COLO668 (cell line): Measurements from ENCODE around the gene PYGO2.

ENCODE experiments used
- DNase-seq: peaks from one replicate; lab custom pipeline; 2025; ENCODE audit not compliant: unreplicated experiment; lab: John Stamatoyannopoulos, UW

PYGO2 gene

DNA sequence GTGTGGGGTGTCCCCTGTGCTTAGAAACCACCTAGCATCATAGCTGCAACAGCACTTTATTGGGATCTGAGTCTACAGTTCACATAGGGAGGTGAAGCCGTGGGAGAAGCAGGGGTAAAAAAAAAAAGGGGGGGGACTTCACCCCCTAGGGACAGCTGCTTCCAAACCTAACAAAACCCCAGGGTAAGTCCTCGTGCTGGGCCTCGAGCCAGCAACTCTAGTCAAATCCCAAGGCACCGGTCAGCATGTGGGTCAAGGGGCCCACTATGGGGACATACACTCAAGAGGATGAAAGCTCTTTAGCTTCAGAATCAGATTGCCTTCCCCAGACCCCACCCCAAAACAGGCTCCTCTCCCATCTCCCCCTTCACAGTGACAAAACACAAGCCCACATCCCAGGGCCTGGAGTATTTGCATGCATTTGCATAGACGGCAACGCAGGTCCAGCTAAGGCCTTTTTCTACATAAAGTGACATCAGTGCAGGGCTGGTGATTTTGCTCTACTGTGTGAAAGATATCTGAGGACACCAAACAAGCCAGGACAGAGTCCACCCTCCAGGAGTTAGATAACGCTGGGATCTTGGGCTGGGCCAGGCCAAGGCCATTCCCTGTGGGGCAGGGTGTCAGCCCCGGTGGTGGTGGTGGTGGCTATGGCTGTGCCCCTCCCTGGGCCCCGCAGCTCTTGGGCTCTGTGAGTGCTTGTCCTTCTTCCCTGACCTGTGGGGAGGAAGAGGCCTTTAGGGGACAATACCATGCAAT lies 17.0 kb downstream of the PYGO2 start:
- no peak for DNase-seq

- DNase-seq = peak; percentile 45
These were observed 17.8 kb downstream of the PYGO2 start for GRCh38 chr1:154943649-154944400.

DNA sequence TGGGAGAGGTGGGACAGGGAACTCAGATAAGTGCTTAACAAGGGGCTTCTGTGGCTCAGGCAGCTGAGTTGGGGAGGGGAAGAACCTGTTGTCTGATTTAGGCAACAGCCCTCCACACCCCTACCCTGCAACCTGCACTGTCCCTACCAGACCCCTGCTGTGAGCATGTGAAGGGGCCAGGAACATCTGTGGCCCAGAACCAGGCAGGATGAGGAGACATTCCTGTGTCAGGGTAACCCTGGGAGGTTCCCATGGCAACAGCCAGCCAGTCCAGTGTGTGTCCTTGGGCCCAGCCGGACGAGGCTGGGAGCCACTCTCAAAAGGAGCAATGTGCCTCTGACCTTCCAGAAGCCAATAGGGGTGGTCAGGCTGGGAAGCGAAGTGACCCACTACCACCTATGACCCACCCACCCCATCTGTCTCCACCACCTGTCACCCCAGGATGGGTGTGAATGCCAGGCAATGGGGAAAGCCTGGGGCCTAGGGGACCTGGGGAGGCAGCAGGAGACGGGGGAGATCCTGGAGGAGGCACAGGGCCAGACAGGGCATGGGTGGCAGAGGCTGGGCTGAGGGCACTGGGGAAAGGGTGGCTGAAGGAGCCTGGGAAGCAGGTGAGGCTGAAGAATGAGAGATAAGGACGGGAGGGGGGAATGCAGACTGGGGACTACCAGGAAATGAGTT lies 20.1 kb downstream of the PYGO2 start:
- DNase-seq = peak; percentile 32

- DNase-seq = no peak
These were observed 20.9 kb downstream of the PYGO2 start for GRCh38 chr1:154940651-154941194.

GRCh38 chr1:154940213-154940560 lies 21.4 kb downstream of the PYGO2 start:
- no peak for DNase-seq

GRCh38 chr1:154938604-154939399 lies 22.8 kb downstream of the PYGO2 start:
- no peak for DNase-seq

GRCh38 chr1:154937988-154938386 lies 23.6 kb downstream of the PYGO2 start:
- DNase-seq = no peak

DNA sequence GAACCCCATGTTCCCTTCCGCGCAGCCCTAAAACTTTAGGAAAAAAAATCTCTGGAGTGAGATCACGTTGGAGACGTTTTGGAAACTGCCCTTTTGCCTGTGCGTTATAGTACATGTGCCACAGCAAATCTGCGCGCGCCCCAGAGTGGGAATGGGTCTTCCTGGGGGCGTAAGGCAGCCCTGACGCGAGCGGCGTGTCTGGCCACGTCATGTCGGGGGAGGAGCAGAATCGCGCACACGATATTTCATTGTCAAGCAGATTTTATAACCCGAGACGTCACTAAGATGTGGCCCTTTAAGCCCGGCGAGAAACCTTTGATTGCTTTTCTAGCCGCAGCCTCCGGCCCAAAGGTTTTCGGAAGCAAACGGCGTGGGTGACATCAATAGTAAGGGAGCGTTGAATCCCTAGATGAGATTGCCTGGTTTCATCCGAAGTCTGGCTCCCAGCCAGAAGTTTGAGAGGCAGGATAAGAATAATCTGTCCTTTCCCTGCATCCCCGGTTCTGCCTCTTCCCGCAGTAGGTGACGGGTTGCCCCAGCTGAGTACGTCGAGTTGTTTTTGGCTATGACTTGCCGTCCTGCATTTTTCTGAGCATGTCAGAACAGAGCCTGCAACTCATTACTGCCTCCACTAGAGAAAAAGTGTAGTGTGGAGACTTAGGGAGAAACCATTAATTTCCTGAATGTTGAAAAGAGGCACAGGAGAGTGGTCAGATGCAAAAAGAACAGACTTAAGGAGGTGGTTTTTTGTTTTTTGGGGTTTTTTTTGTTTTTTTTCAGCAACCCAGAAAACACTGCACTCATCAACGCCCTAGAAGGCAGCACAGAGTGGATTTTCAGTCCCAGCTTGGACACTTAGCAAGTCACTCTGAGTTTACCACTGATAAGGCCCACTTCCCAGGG lies 24.2 kb downstream of the PYGO2 start:
- peak; percentile 95 for DNase-seq

- peak; percentile 97 for DNase-seq
These were observed 25.0 kb downstream of the PYGO2 start, which contains the start of gene PMVK for GRCh38 chr1:154936555-154937084. PMVK (minus strand) TSS chr1:154936719; CDS start chr1:154936685, 34 bp downstream.

GRCh38 chr1:154935749-154936554 lies 25.6 kb downstream of the PYGO2 start:
- DNase-seq = no peak

GRCh38 chr1:154934358-154934948 lies 27.1 kb downstream of the PYGO2 start:
- no peak for DNase-seq

GRCh38 chr1:154931940-154932487 lies 29.6 kb downstream of the PYGO2 start:
- peak; percentile 13 for DNase-seq

DNA sequence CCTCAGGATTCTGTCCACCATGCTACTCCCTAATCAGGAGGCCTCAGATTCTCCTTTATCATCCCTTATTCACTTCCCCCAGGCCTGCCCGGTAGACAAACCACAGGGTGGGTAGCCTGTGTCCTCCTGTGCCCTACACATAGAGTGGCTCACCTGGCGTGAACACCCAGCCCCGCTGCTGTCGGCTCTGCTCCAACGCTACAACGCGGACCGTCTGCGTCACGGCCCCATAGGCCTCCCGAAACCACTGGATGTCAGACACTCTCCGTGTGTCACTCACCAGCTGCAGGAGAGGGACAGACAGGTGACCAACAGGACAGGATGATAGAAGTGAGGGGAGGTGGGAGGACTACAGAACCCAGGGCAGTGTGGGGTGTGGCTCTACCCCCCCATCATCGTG lies 35.4 kb downstream of the PYGO2 start:
- DNase-seq = no peak

DNA sequence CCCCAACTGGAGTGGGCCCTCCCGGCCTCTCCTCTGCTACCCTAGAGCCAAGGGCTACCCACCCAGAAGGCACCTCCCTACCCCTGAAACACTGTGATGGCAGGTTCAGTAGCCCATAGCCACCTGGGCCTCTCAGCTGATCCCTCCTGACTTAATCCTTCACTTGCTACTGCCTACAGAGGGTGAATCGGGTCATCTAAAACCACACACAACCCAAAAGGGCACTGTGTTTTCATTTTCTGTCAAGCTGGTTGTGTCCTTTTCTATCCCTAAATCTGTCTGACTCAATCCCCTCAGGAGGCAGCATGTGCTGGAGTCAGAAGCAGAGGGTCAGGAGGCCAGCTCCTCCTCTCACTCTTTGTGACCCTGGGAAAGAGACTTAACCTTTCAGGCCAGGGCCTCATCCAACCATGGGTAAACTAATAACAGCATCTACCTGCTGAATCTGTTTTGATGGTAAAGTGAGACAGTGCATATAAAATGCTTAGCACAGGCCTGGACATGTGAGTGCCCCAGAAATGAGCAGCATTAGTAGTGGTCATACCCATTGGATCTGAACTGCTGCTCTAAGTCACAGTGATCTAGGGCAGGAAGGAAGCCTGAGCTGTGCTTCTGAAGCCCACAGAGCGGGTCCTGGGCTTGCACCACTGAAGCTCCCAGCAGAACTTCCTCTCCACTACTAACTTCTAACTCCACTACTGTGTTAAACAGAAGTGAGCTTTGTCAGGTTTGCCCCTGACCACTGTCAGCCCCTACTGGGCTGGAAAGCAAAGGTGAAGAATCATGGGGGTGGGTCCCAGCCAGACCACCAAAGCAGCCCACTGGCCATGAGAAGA lies 36.0 kb downstream of the PYGO2 start:
- no peak for DNase-seq

- DNase-seq = no peak
These were observed 37.9 kb downstream of the PYGO2 start for GRCh38 chr1:154923695-154924094.

DNA sequence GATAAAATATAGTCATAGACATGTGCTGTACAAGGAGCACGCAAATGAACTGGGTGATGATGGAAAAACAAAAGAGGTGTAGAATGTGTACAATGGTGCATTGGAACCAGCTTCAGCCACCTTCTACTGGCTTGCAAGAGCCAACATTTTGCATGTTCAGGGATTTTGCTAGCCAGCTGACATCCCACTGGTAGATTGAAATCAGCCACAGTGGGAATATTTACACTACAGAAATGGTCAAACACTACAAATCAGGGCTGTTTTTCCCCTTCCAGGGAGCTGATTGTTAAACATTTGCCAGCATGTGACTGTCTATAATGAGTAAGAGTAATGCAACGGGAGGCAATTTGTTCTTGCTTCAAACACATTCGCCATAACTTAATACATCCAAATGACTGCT lies 48.3 kb downstream of the PYGO2 start:
- DNase-seq = no peak

DNA sequence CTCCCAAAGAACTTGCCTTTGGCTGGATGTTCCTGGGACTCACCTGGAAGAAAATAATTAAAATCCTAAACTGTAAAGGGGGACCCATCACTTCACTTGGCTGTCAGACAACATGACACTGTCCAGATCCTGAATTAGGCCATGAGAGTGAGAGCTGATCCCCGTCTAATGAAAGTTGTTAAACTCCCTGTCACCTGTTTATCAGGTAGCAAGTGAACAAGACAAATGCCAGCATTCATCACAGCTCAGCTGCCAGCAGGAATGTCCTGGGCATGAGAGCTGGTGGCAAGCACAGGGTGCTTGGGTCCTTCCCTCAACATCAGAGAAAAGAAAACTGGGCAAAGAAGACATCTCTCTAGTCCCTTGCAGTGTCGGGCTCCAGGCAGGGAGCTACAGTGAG lies 48.8 kb downstream of the PYGO2 start:
- no peak for DNase-seq
